ENCODE data around the gene PCDHGB4.
"Not testable (repeated sequence)": the region's sequence is repeated elsewhere in the genome, so short reads cannot be mapped to it uniquely, and the experiment has no call there.

PCDHGB4 gene

DNA sequence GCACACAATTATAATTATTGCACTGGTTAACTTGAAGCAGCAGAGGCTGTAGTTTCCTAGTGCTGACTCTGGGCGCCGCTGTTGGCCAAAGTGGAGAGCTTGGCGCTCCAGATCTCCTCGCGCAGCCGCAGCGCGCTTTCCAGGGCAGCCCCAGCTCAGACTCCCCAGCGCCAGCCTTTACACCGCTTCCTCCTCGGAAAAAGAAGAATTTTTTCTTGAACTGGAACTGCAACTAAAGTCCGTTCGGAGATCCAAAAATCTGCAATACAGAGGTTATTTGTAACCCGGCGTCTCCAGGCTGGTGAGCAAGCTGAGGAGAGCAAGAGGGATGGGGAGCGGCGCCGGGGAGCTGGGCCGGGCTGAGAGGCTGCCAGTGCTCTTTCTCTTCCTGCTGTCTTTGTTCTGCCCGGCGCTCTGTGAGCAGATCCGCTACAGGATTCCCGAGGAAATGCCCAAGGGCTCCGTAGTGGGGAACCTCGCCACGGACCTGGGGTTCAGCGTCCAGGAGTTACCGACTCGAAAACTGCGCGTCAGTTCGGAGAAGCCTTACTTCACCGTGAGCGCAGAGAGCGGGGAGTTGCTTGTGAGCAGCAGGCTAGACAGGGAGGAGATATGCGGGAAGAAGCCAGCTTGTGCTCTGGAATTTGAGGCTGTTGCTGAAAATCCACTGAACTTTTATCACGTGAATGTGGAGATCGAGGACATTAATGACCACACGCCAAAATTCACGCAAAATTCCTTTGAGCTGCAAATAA, at the start of gene PCDHGB4:
Gene PCDHGB4 (plus strand): TSS at position 142 of the 755 bp plus-strand sequence. CDS start 187 bp downstream, at position 329.
- DNase-seq: not testable (repeated sequence)

DNA sequence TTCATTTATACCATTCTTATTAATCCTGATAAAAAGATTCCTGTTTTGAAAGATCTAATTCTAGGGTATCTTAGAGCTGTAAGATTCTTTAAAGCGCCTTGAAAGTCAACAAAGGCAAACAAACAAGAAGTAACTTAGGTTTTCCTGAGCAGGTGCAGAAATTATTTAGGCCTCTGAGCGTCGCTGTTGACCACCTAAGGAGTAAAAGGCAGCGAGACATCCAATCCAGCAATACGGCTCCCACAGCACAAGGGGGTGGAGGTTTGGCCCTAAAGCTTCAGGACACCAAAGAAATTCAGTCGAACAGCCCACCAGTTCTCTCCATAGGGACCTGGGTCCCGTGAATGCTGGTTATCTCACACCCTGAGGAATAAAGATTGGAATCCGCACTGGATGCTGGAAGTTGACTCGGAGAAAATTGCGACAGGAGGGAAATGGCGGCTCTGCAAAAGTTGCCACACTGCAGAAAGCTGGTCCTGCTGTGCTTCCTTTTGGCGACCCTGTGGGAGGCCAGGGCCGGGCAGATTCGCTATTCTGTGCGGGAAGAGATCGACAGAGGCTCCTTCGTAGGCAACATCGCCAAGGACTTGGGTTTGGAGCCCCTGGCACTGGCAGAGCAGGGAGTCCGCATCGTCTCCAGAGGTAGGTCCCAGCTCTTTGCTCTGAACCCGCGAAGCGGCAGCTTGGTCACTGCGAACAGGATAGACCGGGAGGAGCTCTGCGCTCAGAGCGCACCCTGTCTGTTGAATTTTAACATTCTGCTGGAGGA, 48.8 kb upstream of the PCDHGB4 start, which contains the start of gene PCDHGA2:
Gene PCDHGA2 (plus strand): TSS at position 223 of the 769 bp plus-strand sequence.
- DNase-seq: no peak

DNA sequence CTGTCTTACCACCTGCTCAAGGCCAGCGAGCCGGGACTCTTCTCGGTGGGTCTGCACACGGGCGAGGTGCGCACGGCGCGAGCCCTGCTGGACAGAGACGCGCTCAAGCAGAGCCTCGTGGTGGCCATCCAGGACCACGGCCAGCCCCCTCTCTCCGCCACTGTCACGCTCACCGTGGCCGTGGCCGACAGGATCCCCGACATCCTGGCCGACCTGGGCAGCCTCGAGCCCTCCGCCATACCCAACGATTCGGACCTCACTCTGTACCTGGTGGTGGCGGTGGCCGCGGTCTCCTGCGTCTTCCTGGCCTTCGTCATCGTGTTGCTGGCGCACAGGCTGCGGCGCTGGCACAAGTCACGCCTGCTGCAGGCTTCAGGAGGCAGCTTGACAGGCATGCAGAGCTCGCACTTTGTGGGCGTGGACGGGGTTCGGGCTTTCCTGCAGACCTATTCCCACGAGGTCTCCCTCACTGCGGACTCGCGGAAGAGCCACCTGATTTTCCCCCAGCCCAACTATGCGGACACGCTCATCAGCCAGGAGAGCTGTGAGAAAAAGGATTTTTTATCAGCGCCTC, 46.6 kb upstream of the PCDHGB4 start:
- not testable (repeated sequence) for DNase-seq

DNA sequence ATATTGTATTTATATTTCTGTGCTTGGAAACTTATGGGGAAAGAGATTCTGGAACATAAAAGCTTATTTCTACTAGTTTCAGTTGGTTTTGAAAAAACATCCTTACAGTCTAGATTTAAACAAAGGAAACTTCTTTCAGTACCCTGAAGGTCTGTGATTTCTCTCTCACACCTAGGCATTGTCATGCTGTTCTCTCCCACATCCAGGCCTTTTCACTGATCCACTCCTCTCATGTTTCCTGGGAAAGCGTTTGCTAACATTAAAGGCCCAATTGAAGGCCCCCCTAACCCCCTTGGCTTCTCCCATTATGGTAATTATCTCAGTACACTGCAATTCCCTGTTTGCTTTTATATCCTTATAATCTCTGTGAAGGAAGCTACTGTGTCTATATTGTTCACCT, 44.7 kb upstream of the PCDHGB4 start:
- no peak for DNase-seq

DNA sequence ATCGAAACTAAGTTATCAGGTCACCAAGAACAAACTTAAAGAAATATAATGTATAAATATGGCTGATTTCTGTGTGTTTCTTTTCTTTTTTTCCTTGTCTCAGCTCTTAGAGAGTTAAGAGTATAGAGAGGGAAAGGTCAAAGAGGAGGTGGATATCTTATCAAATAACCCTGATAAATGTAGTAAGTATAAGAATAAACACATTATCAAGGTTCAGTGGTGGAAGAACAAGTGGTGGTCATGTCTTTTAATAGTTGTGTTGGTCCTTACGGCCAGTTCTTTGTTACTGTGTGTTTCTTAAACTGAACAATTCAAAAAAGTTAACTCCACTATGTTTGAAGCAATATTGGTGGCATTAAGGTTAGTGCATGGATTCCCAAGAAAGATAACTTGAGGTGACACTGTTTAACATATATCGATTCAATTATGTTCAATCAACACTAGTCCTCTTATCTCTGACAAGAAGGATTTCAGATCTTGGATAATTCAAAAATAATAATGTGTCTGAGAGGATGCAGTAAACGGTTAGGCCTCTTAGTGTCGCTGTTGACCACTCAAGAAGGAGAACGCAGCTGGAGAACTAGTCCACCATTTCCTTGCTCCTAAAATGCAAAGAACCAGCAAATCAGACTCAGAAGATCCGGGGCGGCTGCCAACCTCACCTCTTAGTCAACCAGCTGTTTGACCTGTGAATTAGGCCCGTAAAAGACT, 44.1 kb upstream of the PCDHGB4 start, which contains the start of gene PCDHGA3:
Gene PCDHGA3 (plus strand): TSS at position 588 of the 711 bp plus-strand sequence. CDS start 205 bp downstream, outside the sequence.
- no peak for DNase-seq

DNA sequence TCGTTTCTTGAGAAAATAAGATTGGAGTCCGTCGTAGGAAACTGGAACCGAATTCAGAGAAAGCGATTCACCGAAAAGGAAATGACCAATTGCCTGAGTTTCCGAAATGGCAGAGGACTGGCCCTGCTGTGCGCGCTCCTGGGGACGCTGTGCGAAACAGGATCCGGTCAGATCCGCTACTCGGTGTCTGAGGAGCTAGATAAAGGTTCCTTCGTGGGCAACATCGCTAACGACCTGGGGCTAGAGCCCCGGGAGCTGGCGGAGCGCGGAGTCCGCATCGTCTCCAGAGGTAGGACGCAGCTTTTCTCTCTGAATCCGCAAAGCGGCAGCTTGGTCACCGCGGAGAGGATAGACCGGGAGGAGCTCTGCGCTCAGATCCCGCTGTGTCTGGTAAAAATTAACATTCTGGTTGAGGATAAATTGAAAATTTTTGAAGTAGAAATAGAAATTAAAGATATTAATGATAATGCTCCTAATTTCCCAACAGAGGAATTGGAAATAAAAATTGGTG, 43.5 kb upstream of the PCDHGB4 start:
- no peak for DNase-seq

DNA sequence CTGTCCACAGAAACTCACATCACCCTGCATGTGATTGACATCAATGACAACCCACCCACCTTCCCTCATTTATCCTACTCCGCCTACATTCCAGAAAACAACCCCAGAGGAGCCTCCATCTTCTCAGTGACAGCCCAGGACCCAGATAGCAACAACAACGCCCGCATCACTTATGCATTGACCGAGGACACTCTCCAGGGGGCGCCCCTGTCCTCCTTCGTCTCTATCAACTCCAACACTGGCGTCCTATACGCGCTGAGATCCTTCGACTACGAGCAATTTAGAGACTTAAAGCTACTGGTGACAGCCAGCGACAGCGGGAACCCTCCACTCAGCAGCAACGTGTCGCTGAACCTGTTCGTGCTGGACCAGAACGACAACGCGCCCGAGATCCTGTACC, 42.2 kb upstream of the PCDHGB4 start:
- DNase-seq: no peak

DNA sequence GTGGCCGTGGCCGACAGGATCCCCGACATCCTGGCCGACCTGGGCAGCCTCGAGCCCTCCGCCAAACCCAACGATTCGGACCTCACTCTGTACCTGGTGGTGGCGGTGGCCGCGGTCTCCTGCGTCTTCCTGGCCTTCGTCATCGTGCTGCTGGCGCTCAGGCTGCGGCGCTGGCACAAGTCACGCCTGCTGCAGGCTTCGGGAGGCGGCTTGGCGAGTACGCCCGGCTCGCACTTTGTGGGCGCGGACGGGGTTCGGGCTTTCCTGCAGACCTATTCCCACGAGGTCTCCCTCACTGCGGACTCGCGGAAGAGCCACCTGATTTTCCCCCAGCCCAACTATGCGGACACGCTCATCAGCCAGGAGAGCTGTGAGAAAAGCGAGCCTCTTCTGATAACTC, 41.5 kb upstream of the PCDHGB4 start:
- not testable (repeated sequence) for DNase-seq

DNA sequence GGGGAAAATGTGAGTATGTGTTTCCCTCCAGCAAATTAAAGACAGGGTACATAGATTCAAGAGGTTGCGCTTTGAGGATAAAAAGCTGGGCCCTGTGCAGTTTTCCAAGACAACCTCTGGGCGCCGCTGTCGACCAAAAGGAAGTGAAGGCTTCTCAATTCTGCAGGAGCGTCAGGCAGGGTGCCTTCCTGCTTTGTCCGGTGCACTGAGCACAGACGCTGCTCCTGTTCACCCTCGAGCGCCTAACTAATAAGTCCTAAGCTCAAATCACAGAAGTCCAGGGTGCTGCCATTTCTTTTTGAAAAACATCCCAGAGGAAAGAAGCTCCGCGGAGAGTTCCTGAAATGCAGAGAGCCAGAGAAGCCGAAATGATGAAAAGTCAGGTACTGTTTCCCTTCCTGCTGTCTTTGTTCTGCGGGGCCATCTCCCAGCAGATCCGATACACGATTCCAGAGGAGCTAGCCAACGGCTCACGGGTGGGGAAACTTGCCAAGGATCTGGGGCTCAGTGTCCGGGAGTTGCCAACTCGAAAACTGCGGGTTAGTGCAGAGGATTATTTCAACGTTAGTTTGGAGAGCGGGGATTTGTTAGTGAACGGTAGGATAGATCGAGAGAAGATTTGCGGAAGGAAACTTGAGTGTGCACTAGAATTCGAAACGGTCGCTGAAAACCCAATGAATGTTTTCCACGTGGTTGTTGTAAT, 37.4 kb upstream of the PCDHGB4 start, which contains the start of gene PCDHGB1:
Gene PCDHGB1 (plus strand): TSS at position 183 of the 703 bp plus-strand sequence. CDS start 162 bp downstream, at position 345.
- no peak for DNase-seq

DNA sequence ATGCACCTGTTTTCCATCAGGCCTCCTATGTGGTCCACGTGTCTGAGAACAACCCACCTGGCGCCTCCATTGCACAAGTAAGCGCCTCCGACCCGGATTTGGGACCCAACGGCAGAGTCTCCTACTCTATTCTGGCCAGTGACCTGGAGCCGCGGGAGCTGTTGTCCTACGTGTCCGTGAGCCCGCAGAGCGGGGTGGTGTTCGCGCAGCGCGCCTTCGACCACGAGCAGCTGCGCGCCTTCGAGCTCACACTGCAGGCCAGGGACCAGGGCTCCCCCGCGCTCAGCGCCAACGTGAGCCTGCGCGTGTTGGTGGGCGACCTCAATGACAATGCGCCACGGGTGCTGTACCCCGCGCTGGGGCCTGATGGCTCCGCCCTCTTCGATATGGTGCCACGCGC, 35.9 kb upstream of the PCDHGB4 start:
- DNase-seq: no peak

DNA sequence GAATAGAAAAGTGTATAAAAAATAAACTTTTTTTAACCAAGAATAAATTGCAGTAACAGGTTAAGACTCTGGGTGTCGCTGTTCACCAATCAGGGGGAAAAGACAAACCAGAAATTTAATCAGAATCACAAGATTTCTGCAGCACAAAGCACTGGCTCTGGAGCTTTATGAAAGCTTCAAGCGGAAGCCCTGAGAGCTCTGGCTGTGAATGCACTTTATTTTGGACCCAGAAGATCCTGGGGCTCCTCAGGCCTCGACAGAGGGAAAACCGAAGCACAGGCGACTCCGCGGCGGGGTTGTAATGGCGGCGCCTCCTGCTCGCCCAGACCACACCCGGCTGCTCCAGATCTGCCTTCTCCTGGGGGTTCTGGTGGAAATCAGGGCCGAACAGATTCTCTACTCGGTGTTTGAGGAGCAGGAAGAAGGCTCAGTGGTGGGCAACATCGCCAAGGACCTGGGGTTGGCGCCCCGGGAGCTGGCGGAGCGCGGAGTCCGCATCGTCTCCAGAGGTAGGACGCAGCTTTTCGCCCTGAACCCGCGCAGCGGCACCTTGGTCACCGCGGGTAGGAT, 32.5 kb upstream of the PCDHGB4 start, which contains the start of gene PCDHGA4:
Gene PCDHGA4 (plus strand): TSS at position 122 of the 570 bp plus-strand sequence. CDS start 87 bp downstream, at position 209.
- no peak for DNase-seq

DNA sequence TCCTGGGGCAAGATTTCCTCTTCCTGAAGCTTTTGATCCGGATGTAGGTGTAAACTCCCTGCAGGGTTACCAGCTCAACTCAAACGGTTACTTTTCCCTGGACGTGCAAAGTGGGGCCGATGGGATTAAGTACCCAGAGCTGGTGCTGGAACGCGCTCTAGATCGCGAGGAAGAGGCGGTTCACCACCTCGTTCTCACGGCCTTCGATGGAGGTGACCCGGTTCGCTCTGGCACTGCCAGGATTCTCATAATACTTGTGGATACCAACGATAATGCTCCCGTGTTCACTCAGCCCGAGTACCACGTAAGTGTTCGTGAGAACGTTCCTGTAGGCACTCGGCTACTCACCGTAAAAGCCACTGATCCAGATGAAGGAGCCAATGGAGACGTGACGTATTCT, 31.9 kb upstream of the PCDHGB4 start:
- DNase-seq: no peak

DNA sequence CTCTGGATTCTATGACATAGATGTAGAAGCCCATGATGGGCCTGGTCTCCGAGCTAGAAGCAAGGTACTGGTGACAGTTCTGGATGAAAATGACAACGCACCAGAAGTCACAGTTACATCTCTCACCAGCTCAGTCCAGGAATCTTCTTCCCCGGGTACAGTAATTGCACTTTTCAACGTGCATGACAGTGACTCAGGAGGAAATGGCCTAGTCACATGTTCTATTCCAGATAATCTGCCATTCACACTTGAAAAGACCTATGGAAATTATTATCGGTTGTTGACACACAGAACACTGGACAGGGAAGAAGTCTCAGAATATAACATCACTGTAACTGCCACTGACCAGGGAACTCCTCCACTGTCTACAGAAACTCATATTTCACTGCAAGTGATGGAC, 31.4 kb upstream of the PCDHGB4 start:
- no peak for DNase-seq

DNA sequence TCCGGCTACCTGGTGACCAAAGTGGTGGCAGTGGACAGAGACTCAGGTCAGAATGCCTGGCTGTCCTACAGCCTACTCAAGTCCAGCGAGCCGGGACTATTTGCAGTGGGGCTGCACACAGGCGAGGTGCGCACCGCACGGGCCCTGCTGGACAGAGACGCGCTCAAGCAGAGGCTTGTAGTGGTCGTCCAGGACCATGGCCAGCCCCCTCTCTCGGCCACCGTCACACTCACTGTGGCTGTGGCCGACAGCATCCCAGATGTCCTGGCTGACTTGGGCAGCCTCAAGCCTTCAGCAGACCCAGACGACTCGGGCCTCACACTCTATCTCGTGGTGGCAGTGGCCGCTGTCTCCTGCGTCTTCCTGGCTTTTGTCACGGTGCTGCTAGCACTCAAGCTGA, 30.5 kb upstream of the PCDHGB4 start:
- DNase-seq: no peak

DNA sequence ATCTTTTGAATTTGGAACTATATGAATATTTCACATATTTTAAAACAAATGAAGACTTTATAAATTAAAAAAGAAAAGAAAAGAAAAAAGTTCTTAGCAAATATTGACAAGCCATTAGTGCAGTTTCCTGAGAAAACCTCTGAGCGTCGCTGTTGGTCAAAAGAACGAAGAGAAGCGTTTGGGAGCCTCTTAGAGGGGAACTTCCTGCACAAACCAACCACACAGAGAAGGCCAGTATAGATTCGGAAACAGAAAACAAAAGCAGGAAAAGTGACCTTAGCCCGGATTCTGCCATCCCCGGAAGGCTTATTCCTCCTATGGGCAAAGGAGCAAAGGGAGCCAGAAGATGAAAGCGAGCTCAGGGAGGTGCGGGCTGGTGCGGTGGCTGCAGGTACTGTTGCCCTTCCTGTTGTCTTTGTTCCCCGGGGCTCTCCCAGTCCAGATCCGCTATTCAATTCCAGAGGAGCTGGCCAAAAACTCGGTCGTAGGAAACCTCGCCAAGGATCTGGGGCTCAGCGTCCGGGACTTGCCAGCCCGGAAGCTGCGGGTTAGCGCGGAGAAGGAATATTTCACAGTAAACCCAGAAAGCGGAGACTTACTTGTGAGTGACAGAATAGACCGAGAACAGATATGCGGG, 27.6 kb upstream of the PCDHGB4 start, which contains the start of gene PCDHGB2:
Gene PCDHGB2 (plus strand): TSS at position 205 of the 637 bp plus-strand sequence. CDS start 142 bp downstream, at position 347.
- no peak for DNase-seq

DNA sequence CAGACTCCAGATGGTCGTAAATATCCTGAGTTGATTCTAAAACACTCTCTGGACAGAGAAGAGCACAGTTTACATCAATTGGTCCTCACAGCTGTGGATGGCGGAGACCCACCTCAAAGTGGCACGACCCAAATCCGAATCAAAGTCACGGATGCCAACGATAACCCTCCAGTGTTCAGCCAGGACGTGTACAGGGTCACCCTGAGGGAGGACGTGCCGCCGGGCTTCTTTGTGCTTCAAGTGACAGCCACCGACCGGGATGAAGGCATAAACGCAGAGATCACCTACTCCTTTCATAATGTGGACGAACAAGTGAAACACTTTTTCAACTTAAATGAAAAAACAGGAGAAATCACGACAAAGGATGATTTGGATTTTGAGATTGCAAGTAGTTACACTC, 26.8 kb upstream of the PCDHGB4 start:
- no peak for DNase-seq

DNA sequence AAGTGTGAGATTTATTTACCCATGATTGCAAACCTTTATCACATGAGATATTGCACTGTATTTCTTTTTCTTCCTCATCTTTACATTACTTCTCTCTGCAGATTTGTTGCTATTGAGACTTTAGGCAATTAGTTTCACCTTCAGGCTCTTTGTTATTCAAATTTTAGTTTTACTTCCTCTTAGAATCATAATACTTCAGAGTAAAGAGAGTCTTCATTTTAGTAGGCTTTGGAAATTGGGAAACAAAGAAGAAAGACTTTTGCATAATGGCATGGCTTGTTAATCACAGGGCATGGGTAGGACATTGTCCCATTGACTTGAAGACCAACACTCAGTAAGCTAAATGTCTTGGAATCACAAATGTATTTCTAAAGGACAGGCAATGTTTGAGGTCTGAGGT, 24.8 kb upstream of the PCDHGB4 start:
- DNase-seq: no peak

DNA sequence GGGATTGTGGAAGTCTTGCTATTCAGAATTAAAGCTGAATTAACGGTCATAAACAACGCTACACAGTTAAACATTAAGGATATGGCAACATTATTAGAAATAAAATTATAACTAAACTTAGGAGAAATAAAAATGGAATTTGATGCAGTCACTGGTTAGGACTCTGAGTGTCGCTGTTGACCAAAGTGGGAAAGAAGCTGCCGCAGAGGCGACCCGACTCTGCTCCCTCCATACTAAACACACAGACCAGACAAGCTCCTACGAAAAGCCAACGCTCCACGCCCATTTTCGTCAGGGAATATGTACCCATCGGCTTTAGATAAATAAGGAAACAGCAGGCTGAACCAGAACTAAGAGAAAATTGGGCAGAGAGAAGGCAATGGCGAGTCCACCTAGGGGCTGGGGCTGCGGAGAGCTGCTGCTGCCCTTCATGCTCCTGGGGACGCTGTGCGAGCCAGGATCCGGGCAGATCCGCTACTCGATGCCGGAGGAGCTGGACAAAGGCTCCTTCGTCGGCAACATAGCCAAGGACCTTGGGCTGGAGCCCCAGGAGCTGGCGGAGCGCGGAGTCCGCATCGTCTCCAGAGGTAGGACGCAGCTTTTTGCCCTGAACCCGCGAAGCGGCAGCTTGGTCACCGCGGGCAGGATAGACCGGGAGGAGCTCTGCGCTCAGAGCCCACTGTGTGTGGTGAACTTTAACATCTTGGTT, 23.4 kb upstream of the PCDHGB4 start, which contains the start of gene PCDHGA5:
Gene PCDHGA5 (plus strand): TSS at position 211 of the 709 bp plus-strand sequence. CDS start 169 bp downstream, at position 380.
- DNase-seq: no peak

DNA sequence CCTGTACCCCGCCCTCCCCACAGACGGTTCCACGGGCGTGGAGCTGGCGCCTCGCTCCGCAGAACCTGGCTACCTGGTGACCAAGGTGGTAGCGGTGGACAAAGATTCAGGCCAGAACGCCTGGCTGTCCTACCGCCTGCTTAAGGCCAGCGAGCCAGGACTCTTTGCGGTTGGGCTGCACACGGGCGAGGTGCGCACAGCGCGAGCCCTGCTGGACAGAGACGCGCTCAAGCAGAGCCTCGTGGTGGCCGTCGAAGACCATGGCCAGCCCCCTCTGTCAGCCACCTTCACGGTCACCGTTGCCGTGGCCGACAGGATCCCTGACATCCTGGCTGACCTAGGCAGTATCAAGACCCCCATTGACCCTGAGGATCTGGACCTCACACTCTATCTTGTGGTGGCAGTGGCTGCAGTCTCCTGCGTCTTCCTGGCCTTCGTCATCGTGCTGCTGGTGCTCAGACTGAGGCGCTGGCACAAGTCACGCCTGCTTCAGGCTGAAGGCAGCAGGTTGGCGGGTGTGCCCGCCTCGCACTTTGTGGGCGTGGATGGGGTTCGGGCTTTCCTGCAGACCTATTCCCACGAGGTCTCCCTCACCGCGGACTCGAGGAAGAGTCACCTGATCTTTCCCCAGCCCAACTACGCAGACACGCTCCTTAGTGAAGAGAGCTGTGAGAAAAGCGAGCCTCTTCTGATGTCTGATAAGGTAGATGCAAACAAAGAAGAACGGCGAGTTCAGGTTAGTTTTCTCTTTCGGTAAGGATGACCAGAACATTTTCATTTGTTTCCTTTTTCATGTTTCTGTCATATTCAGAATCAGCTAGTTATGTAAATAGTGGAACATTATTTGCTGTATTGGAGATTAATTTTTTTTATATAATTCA, 21.2 kb upstream of the PCDHGB4 start:
- no peak for DNase-seq
